Lower leg skin (tissue), 3 donors: ENCODE measurements around the gene RAPGEF4.

Source experiments
- CTCF ChIP-seq, 3 donors: fragments of 450-650 bp; IDR thresholded peaks; one replicate each; pipeline ENCODE4 v1.5.1; 2016; ENCODE audit warnings: antibody characterized with exemption in 3 of 3, mild to moderate bottlenecking in 3 of 3, moderate library complexity in 2 of 3
- POLR2A ChIP-seq, 2 donors: fragments of 450-650 bp; IDR thresholded peaks; one replicate each; pipeline ENCODE4 v1.6.1; 2016 to 2017; ENCODE audit warnings: antibody characterized with exemption in 2 of 2, mild to moderate bottlenecking in 1 of 2, moderate library complexity in 1 of 2

- TF ChIP-seq CTCF (IDR thresholded peaks at IDR 0.05) (no peak), POLR2A (IDR thresholded peaks at IDR 0.05) (no peak)
Observed at GRCh38 chr2:173090973-173091660, 355.5 kb downstream of the RAPGEF4 start.
